Activated CD4-positive, alpha-beta T cell treated with anti-CD3 and anti-CD28 coated beads, Interleukin-2, amount 10 ng/mL, durations not matched to agents 7 days and 5 days (primary cell): Measurements from ENCODE around the gene FAM170B. TPM values are rescaled to one million over a fixed set of nuclear protein-coding genes. Genes with fewer than 3 reads are reported as not detected.

Experiments
- CTCF ChIA-PET: fragments of 350-600 bp; sonication (Branson Sonifier 250); formaldehyde crosslinking; loops from one replicate; lab custom pipeline; 2021; ENCODE audit warnings: antibody characterized with exemption; lab: Charles Lee
- POLR2A ChIA-PET: fragments of 350-600 bp; sonication (Branson Sonifier 250); formaldehyde crosslinking; loops from one replicate; lab custom pipeline; 2021; ENCODE audit warnings: antibody characterized with exemption; lab: Charles Lee
- DNase-seq: peaks from one replicate; pipeline ENCODE4 v3.0.0-alpha.2; 2020
- H3K27ac Mint-ChIP-seq: one replicate; pipeline ENCODE4 v1.8.0; 2021; ENCODE audit warnings: mild to moderate bottlenecking, moderate library complexity, mixed read lengths
- H3K27me3 Mint-ChIP-seq: one replicate; pipeline ENCODE4 v1.8.0; 2021; ENCODE audit warnings: mixed read lengths
- H3K36me3 Mint-ChIP-seq: one replicate; pipeline ENCODE4 v1.8.0; 2021; ENCODE audit warnings: low read depth, mixed read lengths
- H3K4me1 Mint-ChIP-seq: one replicate; pipeline ENCODE4 v1.8.0; 2021; ENCODE audit warnings: mixed read lengths
- H3K4me3 Mint-ChIP-seq: one replicate; pipeline ENCODE4 v1.8.0; 2021; ENCODE audit warnings: mild to moderate bottlenecking, moderate library complexity, mixed read lengths
- H3K9me3 Mint-ChIP-seq: one replicate; pipeline ENCODE4 v1.8.0; 2021; ENCODE audit warnings: mixed read lengths
- total RNA-seq, 2 experiments: library from RNA; stranded (reverse); gene quantifications; one replicate each; pipeline ENCODE4 v1.2.3, GENCODE V29; 2021

The FAM170B gene
- total RNA-seq, 2 experiments from 2014 or later = not detected

GRCh38 chr10:49174261-49174925 is 40.6 kb upstream of the FAM170B start:
- no peak for DNase-seq
- CTCF ChIA-PET = interaction anchor here (0.6 to 3.3 kb wide), 4 partner anchors 10 to 518 kb away, joined by 3 to 16 read pairs (median 6); no protein-coding TSS in a partner anchor
- H3K36me3 Mint-ChIP-seq = no peaks in the 10 kb centered on the region
- H3K27me3 Mint-ChIP-seq = no peaks in the 10 kb centered on the region
- POLR2A ChIA-PET = no interaction called here
- no peak overlapping the region for H3K27ac Mint-ChIP-seq
- H3K9me3 Mint-ChIP-seq = no peaks in the 10 kb centered on the region
- H3K4me3 Mint-ChIP-seq = no peak overlapping the region
- peaks cover 26% of the 10 kb centered on the region for H3K4me1 Mint-ChIP-seq

DNA sequence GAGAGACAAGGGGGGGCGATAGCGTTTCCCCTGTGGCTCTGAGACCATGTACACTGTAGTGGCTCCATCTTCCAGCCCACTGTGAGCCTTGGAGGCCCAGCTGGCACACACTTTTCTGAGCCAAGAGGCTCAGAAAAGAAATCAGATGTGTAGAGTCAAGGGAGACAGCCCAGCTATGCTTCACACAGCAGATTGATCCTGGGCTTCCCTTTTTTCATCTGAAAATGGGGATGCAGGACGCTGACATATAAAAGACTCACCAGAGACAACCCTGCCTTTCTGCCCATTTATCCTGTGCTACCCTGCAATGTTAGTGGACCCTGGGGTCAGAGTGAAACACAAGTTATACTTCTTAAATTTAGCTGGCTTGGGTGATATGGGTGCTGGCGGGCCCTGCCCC is 40.0 kb upstream of the FAM170B start:
- no peak overlapping the region for H3K27ac Mint-ChIP-seq
- CTCF ChIA-PET = interaction anchor here (2.7 to 3.3 kb wide), 2 partner anchors 10 to 12 kb away, joined by 9 to 16 read pairs; no protein-coding TSS in a partner anchor
- no peaks in the 10 kb centered on the region for H3K36me3 Mint-ChIP-seq
- H3K4me3 Mint-ChIP-seq = no peak overlapping the region
- no peaks in the 10 kb centered on the region for H3K9me3 Mint-ChIP-seq
- H3K27me3 Mint-ChIP-seq = no peaks in the 10 kb centered on the region
- POLR2A ChIA-PET = no interaction called here
- DNase-seq = no peak
- peaks cover 24% of the 10 kb centered on the region for H3K4me1 Mint-ChIP-seq

GRCh38 chr10:49173201-49173772 is 39.5 kb upstream of the FAM170B start:
- no peaks in the 10 kb centered on the region for H3K27me3 Mint-ChIP-seq
- no peaks in the 10 kb centered on the region for H3K36me3 Mint-ChIP-seq
- ChIA-PET POLR2A (no interaction called here), CTCF (interaction anchor here (2.7 to 3.3 kb wide), 2 partner anchors 9 to 12 kb away, joined by 9 to 16 read pairs; no protein-coding TSS in a partner anchor)
- no peaks in the 10 kb centered on the region for H3K9me3 Mint-ChIP-seq
- H3K4me3 Mint-ChIP-seq = no peak overlapping the region
- H3K4me1 Mint-ChIP-seq = peaks cover 19% of the 10 kb centered on the region
- H3K27ac Mint-ChIP-seq = no peak overlapping the region
- no peak for DNase-seq

- DNase-seq = no peak
- H3K27ac Mint-ChIP-seq = no peak overlapping the region
- no peak overlapping the region for H3K4me3 Mint-ChIP-seq
- H3K36me3 Mint-ChIP-seq = no peaks in the 10 kb centered on the region
- peaks cover 15% of the 10 kb centered on the region for H3K4me1 Mint-ChIP-seq
- ChIA-PET POLR2A (no interaction called here), CTCF (interaction anchor here (2.1 to 3.3 kb wide), 2 partner anchors 9 to 11 kb away, joined by 6 to 16 read pairs; no protein-coding TSS in a partner anchor)
- H3K27me3 Mint-ChIP-seq = no peaks in the 10 kb centered on the region
- no peaks in the 10 kb centered on the region for H3K9me3 Mint-ChIP-seq
Observed at GRCh38 chr10:49172777-49173132, 38.9 kb upstream of the FAM170B start.

GRCh38 chr10:49172061-49172776 is 38.4 kb upstream of the FAM170B start:
- no peak overlapping the region for H3K4me3 Mint-ChIP-seq
- POLR2A ChIA-PET = no interaction called here

GRCh38 chr10:49171326-49172060 is 37.7 kb upstream of the FAM170B start:
- H3K27ac Mint-ChIP-seq = no peak overlapping the region
- POLR2A ChIA-PET = no interaction called here
- H3K4me1 Mint-ChIP-seq = peaks cover 2% of the 10 kb centered on the region
- CTCF ChIA-PET = interaction anchor here (1.6 to 2.1 kb wide), 2 partner anchors 10 to 515 kb away, joined by 5 to 6 read pairs; no protein-coding TSS in a partner anchor
- DNase-seq = no peak
- H3K36me3 Mint-ChIP-seq = no peaks in the 10 kb centered on the region
- no peaks in the 10 kb centered on the region for H3K27me3 Mint-ChIP-seq
- no peaks in the 10 kb centered on the region for H3K9me3 Mint-ChIP-seq
- H3K4me3 Mint-ChIP-seq = no peak overlapping the region

More at GRCh38 chr10:49172061-49172776, 38.4 kb upstream of the FAM170B start:
- DNase-seq = no peak
- CTCF ChIA-PET = interaction anchor here (2.1 kb wide), 1 partner anchor 11 kb away, joined by 6 read pairs; no protein-coding TSS in a partner anchor
- H3K36me3 Mint-ChIP-seq = no peaks in the 10 kb centered on the region
- H3K27me3 Mint-ChIP-seq = no peaks in the 10 kb centered on the region
- H3K9me3 Mint-ChIP-seq = no peaks in the 10 kb centered on the region
- H3K4me1 Mint-ChIP-seq = peaks cover 10% of the 10 kb centered on the region
- no peak overlapping the region for H3K27ac Mint-ChIP-seq

- CTCF ChIA-PET = interaction anchor here (1.6 to 2.1 kb wide), 2 partner anchors 9 to 515 kb away, joined by 5 to 6 read pairs; no protein-coding TSS in a partner anchor
- no peaks in the 10 kb centered on the region for H3K27me3 Mint-ChIP-seq
Observed at GRCh38 chr10:49170632-49171325, 37.0 kb upstream of the FAM170B start.

GRCh38 chr10:49169776-49170175 is 36.0 kb upstream of the FAM170B start:
- CTCF ChIA-PET = interaction anchor here (1.6 kb wide), 1 partner anchor 514 kb away, joined by 5 read pairs; no protein-coding TSS in a partner anchor
- H3K36me3 Mint-ChIP-seq = no peaks in the 10 kb centered on the region
- peaks cover under 1% of the 10 kb centered on the region for H3K4me1 Mint-ChIP-seq
- H3K4me3 Mint-ChIP-seq = no peak overlapping the region
- no peak for DNase-seq
- H3K27ac Mint-ChIP-seq = no peak overlapping the region
- H3K9me3 Mint-ChIP-seq = no peaks in the 10 kb centered on the region
- POLR2A ChIA-PET = no interaction called here
- no peaks in the 10 kb centered on the region for H3K27me3 Mint-ChIP-seq

More at GRCh38 chr10:49170632-49171325, 37.0 kb upstream of the FAM170B start:
- H3K9me3 Mint-ChIP-seq = no peaks in the 10 kb centered on the region
- no peak for DNase-seq
- H3K4me3 Mint-ChIP-seq = no peak overlapping the region
- no peaks in the 10 kb centered on the region for H3K4me1 Mint-ChIP-seq
- no peaks in the 10 kb centered on the region for H3K36me3 Mint-ChIP-seq
- H3K27ac Mint-ChIP-seq = no peak overlapping the region
- POLR2A ChIA-PET = no interaction called here

- DNase-seq = no peak
- no peaks in the 10 kb centered on the region for H3K36me3 Mint-ChIP-seq
Observed at GRCh38 chr10:49168831-49169500, 35.1 kb upstream of the FAM170B start.

GRCh38 chr10:49168171-49168540 is 34.3 kb upstream of the FAM170B start:
- H3K4me3 Mint-ChIP-seq = no peak overlapping the region
- ChIA-PET POLR2A (interaction anchor here (0.5 kb wide), 1 partner anchor 101 kb away, joined by 3 read pairs; no protein-coding TSS in a partner anchor), CTCF (interaction anchor here (1.6 kb wide), 2 partner anchors 9 to 512 kb away, joined by 4 read pairs; no protein-coding TSS in a partner anchor)
- H3K9me3 Mint-ChIP-seq = no peaks in the 10 kb centered on the region
- DNase-seq = no peak
- H3K4me1 Mint-ChIP-seq = peaks cover 8% of the 10 kb centered on the region
- no peak overlapping the region for H3K27ac Mint-ChIP-seq
- H3K36me3 Mint-ChIP-seq = no peaks in the 10 kb centered on the region
- H3K27me3 Mint-ChIP-seq = no peaks in the 10 kb centered on the region

More at GRCh38 chr10:49168831-49169500, 35.1 kb upstream of the FAM170B start:
- no peak overlapping the region for H3K27ac Mint-ChIP-seq
- ChIA-PET CTCF (interaction anchor here (1.6 kb wide), 2 partner anchors 8 to 513 kb away, joined by 4 read pairs; no protein-coding TSS in a partner anchor), POLR2A (interaction anchor here (0.5 to 0.6 kb wide), 2 partner anchors 100 to 309 kb away, joined by 3 read pairs; no protein-coding TSS in a partner anchor)
- no peaks in the 10 kb centered on the region for H3K27me3 Mint-ChIP-seq
- no peaks in the 10 kb centered on the region for H3K9me3 Mint-ChIP-seq
- H3K4me1 Mint-ChIP-seq = peaks cover 8% of the 10 kb centered on the region
- H3K4me3 Mint-ChIP-seq = no peak overlapping the region

DNA sequence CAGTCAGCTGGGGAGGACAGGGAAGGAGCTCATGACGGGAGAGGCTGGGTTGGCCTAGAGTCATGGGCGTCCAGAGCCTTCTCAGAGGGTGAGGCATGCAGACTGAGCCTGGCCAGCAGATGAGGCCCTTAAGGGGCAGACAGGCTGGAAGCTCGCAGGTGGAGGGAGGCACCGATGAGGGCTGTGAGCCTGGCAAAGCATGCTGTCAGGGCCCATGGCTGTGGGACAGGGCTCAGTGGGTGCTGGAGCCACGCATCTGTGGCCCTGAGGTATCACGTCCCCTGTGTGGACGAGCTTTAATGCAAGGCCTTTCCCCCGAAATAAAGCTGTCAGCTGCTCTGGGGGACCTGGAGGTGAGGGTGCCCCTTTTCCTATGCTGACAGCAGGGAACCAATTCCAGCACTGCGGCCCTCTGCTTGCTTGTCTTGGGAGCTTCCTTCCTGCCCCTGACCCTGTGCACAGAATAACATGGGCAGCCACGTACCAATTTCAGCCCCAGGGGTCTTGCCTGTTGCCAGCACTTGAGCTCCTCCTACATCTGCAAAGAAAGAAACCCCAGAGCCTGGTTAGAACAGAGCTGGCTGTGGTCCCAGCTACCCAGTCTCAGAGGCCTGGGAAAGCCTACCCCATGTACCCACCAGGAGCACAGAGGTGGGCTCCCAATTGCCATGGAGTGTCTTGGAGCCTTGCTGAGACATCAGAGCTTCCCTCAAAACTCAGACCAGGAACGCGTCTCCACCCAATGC is 33.8 kb upstream of the FAM170B start:
- no peaks in the 10 kb centered on the region for H3K27me3 Mint-ChIP-seq
- POLR2A ChIA-PET = no interaction called here
- H3K36me3 Mint-ChIP-seq = no peaks in the 10 kb centered on the region
- CTCF ChIA-PET = interaction anchor here (1.6 kb wide), 2 partner anchors 10 to 511 kb away, joined by 4 read pairs; no protein-coding TSS in a partner anchor
- H3K27ac Mint-ChIP-seq = no peak overlapping the region
- H3K4me3 Mint-ChIP-seq = no peak overlapping the region
- H3K9me3 Mint-ChIP-seq = no peaks in the 10 kb centered on the region
- no peak for DNase-seq
- H3K4me1 Mint-ChIP-seq = peaks cover 8% of the 10 kb centered on the region
